Glomerular visceral epithelial cell (primary cell): ENCODE measurements around the gene KCNN1.
"Not testable (repeated sequence)": the region's sequence is repeated elsewhere in the genome, so short reads cannot be mapped to it uniquely, and the experiment has no call there.

Experiments used
- DNase-seq: peaks from one replicate; pipeline ENCODE4 v3.0.0-alpha.2; 2016; ENCODE audit errors: extremely low spot score

Gene KCNN1

DNA sequence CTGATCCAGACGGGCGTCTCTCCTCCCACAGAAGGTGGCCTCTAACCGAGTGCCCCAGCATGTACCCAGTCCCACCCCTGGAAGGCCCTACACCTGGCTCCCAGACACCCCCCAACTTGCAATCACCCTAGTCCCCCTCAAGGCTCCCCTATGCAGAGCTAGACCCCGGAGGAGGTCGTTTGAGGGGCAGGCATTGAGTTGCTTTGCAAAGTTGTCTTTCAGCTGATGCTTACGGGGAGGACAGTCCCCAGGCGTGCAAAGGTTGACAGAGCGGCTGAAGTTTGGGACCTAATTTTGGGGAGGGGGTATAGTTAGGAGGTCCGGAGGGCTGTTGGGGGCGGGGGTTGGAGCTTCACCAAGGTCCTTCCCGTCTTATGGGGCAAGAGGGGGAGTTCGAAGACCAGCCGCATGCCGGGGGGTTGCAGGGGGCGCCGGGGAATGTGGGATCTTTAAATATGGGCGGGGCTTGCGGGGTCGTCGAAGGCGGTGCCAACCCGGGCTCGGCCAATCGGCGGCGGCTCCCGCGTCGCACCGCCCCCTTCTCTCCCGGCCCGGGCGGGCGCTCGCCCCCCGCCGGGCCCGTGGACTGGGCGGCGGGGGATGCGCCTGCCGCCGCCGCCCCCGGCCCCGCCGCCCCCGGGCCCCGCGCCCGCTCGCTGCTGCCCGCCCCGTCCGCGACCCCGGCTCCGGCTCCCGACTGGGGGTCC lies at the start of gene KCNN1:
Gene KCNN1, plus strand, starts transcription at position 558 of the 707 bp plus-strand sequence. CDS start 6,782 bp downstream, outside the sequence.
- no peak for DNase-seq

DNA sequence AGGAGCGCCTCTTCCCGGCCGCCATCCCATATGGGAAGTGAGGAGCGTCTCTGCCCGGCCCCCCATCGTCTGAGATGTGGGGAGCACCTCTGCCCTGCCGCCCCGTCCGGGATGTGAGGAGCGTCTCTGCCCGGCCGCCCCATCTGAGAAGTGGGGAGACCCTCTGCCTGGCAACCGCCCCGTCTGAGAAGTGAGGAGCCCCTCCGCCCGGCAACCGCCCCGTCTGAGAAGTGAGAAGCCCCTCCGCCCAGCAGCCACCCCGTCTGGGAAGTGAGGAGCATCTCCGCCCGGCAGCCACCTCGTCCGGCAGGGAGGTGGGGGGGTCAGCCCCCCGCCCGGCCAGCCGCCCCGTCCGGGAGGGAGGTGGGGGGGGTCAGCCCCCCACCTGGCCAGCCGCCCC lies 48.8 kb upstream of the KCNN1 start:
- DNase-seq: not testable (repeated sequence)

DNA sequence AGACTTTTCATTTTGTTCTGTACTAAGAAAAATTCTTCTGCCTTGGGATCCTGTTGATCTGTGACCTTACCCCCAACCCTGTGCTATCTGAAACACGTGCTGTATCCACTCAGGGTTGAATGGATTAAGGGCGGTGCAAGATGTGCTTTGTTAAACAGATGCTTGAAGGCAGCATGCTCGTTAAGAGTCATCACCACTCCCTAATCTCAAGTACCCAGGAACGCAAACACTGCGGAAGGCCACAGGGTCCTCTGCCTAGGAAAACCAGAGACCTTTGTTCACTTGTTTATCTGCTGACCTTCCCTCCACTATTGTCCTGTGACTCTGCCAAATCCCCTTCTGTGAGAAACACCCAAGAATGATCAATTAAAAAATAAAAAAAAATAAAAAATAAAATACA lies 47.8 kb upstream of the KCNN1 start:
- not testable (repeated sequence) for DNase-seq

DNA sequence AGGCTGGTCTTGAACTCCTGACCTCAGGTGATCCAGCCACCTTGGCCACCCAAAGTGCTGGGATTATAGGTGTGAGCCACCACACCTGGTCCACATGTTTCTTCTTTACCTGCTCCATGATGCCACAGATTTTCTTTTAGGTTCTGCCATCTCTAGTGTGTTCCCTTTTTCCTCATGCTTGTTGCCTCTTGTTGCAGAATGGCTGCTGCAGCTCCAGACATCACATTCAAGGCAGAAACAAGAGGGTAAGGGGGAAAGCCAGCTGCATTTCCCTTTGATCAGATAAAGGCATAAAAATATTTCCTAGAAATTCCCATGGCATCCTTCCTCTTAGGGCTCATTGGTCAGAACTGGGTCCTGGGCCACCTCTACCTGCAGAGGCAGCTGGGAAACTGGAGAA lies 46.4 kb upstream of the KCNN1 start:
- no peak for DNase-seq

DNA sequence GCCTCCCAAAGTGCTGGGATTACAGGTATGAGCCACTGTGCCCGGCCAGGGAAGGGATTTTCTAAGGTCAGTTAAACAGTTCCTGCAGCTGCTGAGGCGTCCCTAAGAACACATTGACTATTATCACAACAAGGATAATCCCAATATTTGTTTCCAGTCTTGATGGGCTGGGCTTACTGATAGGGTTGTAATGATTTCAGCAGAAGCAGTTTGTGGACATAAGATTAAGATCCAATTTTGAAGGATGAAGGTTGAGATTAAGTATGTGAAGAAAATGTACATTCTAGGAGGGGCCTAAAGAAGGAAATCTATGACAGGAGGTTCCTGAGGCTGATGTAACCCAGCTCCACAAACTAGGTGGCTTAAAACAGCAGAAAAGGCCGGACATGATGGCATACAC lies 44.8 kb upstream of the KCNN1 start:
- DNase-seq: no peak

DNA sequence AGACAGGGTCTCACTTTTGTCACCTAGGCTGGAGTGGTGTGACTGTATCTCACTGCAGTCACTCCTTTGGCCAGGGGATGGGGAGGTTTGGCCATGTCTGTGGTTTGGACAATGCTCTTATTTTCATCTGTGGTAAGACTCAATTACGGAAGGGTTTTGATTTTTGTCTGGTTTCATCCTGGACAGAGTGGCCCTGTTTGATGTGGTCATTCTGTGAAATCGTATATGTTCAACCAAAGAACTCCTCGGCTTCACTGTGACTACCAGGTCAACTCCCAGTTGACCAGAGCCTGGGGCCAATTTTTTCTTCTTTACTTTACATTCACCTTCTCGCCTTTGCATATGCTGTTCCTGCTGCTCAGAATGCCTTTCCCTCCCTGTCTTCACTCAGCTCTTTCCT lies 40.9 kb upstream of the KCNN1 start:
- no peak for DNase-seq

DNA sequence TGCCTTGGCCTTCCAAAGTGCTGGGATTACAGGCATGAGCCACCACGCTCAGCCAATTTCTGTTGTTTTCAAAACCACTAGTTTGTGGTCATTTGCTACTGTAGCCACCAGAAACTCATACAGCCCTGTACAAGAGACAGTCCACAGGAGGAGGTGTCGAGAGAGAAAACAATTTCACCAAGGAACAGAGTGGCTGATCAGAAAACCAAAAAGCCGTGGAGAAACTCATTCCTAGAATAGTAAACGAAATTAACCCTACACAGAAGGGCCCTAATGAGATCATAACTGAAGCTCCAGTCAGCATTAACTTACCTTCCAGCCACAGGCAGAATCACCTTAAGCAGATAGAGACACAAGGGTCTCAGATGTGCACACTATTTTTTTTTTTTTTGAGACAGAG lies 37.9 kb upstream of the KCNN1 start:
- no peak for DNase-seq

DNA sequence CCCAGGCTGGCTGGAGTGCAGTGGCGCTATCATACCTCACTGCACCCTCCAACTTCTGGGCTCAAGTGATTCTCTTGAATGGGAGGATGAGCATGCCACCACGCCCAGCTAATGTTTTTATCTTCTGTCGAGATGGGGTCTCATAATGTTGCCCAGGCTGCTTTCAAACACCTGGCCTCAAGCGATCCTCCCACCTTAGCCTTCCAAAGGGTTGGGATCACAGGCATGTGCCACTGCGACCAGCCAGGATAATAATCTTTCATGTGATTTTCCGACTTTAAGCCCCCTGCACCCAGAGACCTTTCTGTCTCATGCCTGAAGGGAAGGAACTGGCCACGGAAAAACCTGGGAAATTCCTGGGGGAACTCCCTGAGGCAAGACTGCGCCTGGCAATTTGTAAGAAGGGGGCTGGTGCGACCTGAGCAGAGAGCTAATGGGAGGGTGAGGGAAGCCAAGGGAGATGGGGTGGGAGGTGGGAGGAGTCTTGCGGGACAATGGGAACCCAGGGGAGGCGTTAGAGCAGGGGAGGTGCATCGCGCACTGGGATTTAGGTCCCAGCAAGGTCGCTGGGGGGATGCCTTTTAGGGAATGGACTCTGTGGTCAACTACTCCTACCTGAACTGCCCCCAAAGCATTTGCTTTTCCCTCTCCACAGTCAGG lies 35.2 kb upstream of the KCNN1 start:
- DNase-seq: peak; percentile 60

DNA sequence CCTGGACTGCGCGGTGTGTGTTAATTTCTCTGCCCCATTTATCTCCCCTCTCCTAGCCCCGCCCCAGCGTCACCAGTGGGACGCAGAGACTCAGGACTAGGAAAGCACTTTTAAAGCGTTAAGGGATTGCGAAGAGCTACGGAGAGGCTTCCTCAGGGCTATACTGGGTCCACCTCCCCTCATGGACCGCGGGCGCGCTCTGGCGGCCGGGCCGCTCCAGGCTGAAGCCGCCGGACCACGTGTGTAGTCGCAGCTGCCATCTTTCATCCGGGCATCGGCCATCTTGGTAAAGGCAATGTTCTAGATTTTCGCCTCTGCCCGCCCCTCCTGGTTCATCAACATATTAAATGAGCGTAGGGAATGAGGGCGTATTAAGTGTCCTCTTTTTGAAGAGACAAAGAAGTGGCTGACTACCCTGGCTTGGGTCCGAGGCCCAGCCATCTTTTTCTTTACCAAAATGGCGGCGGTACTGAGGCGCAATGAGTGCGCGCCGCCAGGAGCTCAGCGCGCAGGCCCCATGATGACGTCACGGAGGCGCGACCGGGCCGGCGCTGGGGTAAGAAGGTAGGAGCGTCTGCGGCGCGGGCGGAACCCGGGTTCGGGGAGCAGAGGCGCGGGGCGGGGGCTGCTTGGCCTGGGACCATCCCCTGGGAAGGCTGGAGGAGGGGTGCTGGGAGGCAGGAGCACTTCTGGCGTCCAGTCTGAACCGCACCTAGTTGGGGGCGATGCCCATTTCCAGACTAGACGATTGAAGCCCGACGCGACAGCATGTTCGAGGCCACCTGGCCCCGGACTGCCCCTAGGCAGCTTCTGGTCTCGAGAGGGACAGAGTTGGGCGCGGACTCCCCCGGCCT lies 34.2 kb upstream of the KCNN1 start, which contains the start of gene CCDC124:
Gene CCDC124, plus strand, starts transcription at position 531 of the 854 bp plus-strand sequence. CDS start 3,406 bp downstream, outside the sequence.
- DNase-seq: peak; percentile 94

DNA sequence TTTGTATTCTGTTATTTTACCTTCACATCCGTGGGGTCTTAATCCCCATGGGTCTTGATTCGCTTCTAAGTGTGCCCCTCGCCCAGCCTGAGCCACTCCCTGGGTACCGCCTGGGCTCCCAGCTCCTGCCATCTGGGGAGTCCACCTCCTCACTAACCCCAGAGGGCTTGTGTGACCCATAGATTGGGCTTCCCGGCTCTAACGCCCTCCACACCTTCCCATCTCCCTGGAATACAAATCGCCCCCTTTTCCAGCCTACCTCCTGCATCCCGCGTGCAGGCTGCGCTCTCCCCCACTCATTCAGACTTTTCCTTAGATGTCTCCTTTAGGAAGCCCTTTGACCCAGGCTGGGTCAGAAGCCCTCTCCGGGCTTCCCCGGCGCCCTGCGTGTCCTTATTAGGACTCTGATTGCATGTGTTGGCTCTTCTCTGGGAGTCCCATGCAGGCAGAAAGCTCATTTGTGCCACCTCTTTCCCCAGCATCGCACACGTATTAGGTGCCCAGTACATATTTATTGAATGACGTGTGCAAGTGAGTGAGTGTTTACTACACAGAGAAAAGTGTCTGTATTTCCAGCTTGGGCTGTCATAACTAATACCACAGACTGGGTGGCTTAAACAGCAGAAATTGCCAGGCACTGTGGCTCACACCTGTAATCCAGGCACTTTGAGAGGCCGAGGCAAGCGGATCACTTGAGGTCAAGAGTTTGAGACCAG lies 33.3 kb upstream of the KCNN1 start:
- peak; percentile 48 for DNase-seq

DNA sequence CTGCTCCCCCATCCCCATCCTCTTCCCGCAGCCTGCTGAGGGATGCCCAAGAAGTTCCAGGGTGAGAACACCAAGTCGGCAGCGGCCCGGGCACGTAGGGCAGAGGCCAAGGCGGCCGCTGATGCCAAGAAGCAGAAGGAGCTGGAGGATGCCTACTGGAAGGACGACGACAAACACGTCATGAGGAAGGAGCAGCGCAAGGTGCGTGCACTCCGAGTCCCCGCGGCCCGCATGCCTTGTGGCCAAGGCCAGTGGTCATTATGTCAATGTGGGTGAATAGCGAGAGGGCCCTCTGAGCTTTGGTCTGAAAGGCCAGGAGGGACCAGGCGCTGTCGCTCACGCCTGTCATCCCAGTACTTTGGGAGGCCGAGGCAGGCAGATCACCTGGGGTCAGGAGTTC lies 30.5 kb upstream of the KCNN1 start:
- DNase-seq: no peak

DNA sequence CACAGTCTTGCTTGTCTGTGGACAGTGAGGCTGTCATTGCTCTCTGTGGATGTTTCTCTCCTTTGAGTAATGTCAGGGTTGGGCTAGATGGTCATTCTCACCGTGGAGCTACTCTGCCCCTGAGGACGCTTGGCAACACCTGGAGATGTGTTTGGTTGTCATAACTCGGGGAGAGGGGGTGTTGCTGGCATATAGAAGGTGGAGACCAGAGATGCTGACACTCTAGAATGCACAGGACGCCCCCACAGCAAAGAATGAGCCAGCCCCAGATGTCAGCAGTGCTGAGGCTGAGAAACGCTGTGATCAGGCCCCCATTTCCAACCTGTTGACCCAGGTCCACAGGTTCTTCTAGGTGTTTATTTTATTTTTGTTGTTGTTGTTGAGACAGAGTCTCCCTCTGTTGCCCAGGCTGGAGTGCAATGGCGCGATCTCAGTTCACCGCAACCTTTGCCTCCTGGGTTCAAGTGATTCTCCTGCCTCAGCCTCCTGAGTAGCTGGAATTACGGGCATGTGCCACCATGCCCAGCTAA lies 29.5 kb upstream of the KCNN1 start:
- DNase-seq: no peak

DNA sequence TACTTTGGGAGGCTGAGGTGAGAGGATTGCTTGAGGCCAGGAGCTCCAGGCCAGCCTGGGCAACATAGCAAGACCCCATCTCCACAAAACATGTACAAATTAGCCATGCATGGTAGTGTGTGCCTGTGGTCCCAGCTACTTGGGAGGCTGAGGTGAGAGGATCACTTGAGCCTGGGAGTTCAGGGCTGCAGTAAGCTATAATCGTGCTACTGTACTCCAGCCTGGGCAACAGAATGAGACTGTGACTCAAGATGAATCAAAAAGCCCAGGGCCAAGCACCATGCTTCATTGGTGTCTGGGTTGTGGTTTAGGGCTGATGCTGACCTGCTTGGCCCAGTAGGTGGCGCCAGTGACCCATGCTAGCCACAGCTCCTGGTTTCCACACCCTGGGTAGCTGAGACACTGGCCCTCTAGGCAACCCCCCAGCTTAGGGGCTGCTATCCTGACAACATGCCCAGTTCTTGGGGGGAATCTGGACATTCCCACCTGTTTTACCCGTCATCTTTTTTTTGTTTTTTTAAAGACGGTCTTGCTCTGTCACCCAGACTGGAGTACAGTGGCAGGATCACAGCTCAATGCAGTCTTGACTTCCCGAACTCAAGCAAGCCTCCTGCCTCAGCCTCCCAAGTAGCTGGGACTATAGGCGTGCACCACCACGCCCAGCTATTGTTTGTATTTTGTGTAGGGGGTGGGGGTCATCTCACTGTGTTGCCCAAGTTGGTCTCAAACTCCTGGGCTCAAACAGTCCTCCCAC lies 28.6 kb upstream of the KCNN1 start:
- peak; percentile 87 for DNase-seq

DNA sequence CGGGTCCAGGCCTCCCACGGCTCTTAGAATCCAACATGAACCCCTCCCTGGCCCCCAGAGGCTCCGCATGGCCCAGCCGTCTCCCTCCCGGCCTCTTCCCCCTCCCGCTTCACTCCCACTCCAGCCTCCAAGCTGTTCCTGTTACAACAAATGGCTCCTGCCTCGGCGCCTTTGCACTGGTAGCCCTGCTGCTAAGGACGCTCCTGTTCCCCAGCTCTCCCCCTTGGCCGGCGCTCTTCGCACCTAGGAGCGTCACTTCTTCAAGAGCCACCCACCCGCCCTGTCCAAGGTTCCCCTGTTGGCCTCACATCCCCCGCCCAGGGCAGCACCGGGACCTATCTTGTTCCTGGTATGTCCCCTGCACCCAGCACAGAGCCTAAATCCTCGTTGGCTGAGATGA lies 24.7 kb upstream of the KCNN1 start:
- DNase-seq: no peak

DNA sequence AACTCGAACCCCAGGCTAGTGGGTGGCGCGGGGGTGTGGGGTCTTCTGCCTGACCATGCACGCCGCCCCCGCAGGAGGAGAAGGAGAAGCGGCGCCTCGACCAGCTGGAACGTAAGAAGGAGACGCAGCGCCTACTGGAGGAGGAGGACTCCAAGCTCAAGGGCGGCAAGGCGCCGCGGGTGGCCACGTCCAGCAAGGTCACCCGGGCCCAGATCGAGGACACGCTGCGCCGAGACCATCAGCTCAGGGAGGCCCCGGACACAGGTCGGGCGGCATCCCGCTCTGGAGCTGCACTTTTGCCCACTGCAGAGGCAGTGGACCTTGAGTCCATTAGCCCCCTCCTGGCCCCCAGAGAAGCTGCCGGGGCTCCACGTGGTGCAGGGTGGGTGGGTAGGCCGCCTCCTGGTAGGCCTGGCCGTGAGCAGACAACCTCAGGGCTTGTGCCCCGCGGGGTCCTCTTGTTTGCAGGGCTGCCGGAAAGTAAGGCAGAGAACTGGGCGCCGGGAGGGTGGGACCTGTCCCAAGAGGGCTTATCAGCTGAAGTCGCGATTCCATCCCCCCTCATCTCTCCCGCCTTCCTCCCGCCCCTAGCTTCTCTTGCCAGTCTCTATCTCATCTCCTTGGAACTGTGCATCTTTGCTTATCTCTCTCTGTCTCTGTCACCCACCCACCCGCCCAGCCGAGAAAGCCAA lies 24.2 kb upstream of the KCNN1 start:
- DNase-seq: no peak

DNA sequence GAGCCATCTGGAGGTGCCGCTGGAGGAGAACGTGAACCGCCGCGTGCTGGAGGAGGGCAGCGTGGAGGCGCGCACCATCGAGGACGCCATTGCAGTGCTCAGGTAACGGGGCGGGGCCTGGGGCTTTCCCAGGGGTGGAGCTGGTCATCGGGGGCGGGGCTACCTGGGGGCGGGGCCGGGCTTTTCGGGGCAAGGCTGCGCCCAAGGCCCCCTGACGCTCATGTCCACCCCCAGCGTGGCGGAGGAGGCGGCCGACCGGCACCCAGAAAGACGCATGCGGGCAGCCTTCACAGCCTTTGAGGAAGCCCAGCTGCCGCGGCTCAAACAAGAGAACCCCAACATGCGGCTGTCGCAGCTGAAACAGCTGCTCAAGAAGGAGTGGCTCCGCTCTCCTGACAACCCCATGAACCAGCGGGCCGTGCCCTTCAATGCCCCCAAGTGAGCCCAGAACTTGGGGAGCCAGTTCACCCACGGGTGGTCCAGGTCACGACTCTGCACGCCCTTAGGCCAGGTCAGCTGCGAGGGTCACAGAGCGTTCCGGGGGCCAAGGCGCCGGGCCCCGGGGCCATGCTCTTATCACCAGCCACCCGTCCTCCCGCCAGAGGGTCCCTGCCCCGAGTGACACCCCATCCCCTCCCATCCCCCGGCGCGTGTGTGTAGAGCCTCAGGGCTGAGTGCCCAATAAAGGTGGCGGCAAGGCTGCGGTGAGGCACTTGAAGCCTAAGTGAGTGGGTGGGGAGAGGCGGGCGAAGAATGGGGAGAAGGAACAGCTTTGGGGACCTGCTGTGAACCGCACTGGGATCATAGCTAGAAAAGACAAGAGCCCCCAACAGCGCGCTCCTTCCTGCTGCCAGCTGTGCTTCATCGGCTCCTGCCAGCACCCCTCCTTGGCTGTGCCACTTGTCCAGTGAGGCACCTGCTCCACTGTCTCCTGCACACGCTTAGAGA lies 23.4 kb upstream of the KCNN1 start:
- no peak for DNase-seq

DNA sequence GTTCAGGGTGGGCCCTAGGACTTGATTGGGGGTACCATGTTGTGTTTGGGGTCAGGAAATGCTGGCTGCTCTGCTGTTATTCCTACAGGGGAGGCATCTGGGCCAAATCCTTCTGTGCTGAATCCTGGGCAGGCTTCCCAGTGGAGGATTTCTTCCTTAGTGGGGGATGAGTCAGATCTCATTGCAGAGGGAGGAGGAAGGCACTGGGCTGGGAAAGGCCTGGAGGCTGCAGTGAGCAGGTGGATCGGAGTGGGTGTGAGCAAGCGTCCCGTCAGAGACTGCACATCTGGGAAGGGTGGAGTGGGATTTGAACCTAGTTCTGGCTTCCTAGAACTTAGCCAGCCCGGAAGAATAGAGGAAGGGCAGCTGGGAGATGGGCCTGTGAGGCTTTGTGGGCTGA lies 22.6 kb upstream of the KCNN1 start:
- DNase-seq: peak; percentile 67

DNA sequence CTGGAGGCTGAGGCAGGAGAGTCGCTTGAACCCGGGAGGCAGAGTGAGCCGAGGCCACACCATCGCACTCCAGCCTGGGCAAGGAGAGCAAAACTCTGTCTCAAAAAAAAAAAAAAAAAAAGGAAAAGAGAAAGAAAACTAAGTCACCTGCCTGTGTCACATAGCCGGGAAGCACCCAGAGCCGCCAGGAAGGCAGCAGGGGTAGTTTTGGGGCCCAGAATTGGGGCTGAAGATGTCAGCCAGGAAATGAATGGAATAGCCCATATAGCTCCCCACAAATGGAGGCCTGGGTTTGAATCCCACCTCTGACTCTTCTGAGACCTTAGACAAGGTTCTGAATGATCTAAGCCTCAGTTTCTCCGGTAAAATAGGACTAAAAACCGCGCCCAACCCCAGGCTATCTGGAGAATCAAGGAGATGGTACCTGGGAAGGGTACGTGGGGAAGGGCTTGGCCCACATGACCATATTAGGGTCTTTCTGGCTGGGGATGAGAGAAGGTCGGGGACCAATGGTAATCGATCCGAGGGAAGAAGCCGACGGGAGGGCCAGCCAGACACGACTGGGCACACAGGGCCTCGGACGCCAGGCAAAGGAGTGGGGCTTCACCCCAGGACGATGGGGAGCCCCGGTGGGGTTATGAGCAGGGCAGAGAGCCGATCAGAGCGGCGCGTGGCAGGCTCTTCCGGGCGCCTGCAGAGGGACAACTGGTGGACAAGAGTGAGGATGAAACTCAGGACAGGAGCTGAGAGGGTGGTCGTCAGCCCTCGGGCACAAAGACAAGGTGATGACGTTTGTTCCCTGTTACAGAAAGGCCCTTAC lies 19.7 kb upstream of the KCNN1 start:
- DNase-seq: no peak
